Gastroesophageal sphincter (tissue), 4 donors: Measurements from ENCODE around the gene RAB17. TPM values are rescaled to one million over a fixed set of nuclear protein-coding genes. Genes with fewer than 3 reads are reported as not detected.

Experiments
- ATAC-seq: fragments of 150-250 bp; one replicate; pipeline ENCODE4 v1.9.1; 2016; ENCODE audit warnings: mild to moderate bottlenecking, moderate library complexity
- H3K27ac ChIP-seq, 4 donors: fragments of 200-600 bp; sonication (generic) in 3 of 4; 1 replicate in 3 of 4; 2 replicates in 1 of 4; pipeline ENCODE4 v1.5.1; 2016 to 2019
- H3K27me3 ChIP-seq: fragments of 200-600 bp; sonication (generic); one replicate; pipeline ENCODE4 v1.5.1; 2019
- H3K36me3 ChIP-seq, 2 donors: fragments of 200-600 bp; sonication (generic); one replicate each; pipeline ENCODE4 v1.5.1; 2019; ENCODE audit warnings: control low read depth in 1 of 2
- H3K4me1 ChIP-seq, 3 donors: fragments of 200-600 bp; sonication (generic); 1 replicate in 2 of 3; 2 replicates in 1 of 3; pipeline ENCODE4 v1.5.1; 2016 to 2019; ENCODE audit warnings: control low read depth in 2 of 3
- H3K4me3 ChIP-seq, 2 donors: fragments of 200-600 bp; sonication (generic); one replicate each; pipeline ENCODE4 v1.5.1; 2019; ENCODE audit warnings: mild to moderate bottlenecking in 1 of 2, moderate library complexity in 1 of 2
- H3K9me3 ChIP-seq, 3 donors: fragments of 200-600 bp; sonication (generic); one replicate each; pipeline ENCODE4 v1.5.1; 2017 to 2019; ENCODE audit warnings: control low read depth in 2 of 3
- EP300 ChIP-seq: sonication (generic); formaldehyde crosslinking; IDR thresholded peaks from one replicate; pipeline ENCODE4 v1.6.1; 2017; ENCODE audit warnings: antibody characterized with exemption, mild to moderate bottlenecking
- POLR2A ChIP-seq, 2 donors: fragments of 450-650 bp; IDR thresholded peaks; one replicate each; pipeline ENCODE4 v1.6.1; 2017; ENCODE audit warnings: antibody characterized with exemption in 2 of 2, mild to moderate bottlenecking in 2 of 2, moderate library complexity in 1 of 2
- POLR2AphosphoS5 ChIP-seq: sonication (generic); formaldehyde crosslinking; IDR thresholded peaks from one replicate; pipeline ENCODE4 v1.6.1; 2017; ENCODE audit warnings: antibody characterized with exemption
- WGBS, 2 donors: methylation state at CpG; one replicate each; pipeline ENCODE4 v1.1.5; 2018; ENCODE audit warnings: low coverage in 1 of 2; 5-methylcytosine and 5-hydroxymethylcytosine counted together
- total RNA-seq, 4 donors: library from RNA; depleted of rRNA; stranded (reverse); fragments of >200 nt; gene quantifications; one replicate each; pipeline ENCODE4 v1.1.0, GENCODE V29; 2016
- TF ChIP-seq, protein P1 (sequence below), 4 experiments: fragments of 200-600 bp in 2 of 4; fragments of 450-650 bp in 2 of 4; sonication (generic) in 1 of 4; IDR thresholded peaks; one replicate each; pipeline ENCODE4 v1.5.1; 2017 to 2019; ENCODE audit warnings: antibody characterized with exemption in 4 of 4, mild to moderate bottlenecking in 2 of 4, moderate library complexity in 2 of 4

Gene RAB17
- total RNA-seq, 4 donors from 2014 or later, result 0.81 to 6.7 (median 3.2) TPM

DNA sequence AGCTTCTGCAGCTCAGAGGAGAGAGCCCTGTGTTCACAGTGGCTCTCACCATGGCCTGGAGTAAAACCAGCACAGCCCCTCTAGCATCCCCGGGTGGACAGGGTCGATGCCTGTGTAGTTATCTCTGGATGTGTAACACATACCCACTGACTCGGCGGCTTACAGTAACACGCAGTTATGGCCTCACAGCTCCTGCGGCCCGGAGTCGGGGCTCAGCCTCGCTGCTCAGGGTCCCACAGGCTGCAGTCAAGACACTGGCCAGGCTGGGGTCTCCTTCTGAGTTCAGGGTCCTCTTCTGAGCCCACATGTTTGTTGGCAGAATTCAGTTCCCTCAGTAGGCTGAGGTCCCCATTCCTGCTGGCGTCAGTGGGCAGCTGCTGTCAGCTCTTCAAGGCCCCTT is 2.5 kb upstream of the RAB17 start:
- no peak for ATAC-seq
- H3K4me3 ChIP-seq, result no peak overlapping the region
- H3K4me1 ChIP-seq, result peaks cover 0 to 69% (median 24%) of the 10 kb centered on the region in 3 donors
- TF ChIP-seq POLR2AphosphoS5 (no peak), EP300 (no peak)
- no peaks in the 10 kb centered on the region for H3K27me3 ChIP-seq
- H3K27ac ChIP-seq, result peak overlapping the region in 3 of 4 donors; percentile 85 to 88 (median 85)
- 60 to 73% methylated on average over 1 to 3 of the region's 10 CpGs for WGBS, 2 donors
- no peaks in the 10 kb centered on the region for H3K9me3 ChIP-seq
- no peaks in the 10 kb centered on the region for H3K36me3 ChIP-seq

DNA sequence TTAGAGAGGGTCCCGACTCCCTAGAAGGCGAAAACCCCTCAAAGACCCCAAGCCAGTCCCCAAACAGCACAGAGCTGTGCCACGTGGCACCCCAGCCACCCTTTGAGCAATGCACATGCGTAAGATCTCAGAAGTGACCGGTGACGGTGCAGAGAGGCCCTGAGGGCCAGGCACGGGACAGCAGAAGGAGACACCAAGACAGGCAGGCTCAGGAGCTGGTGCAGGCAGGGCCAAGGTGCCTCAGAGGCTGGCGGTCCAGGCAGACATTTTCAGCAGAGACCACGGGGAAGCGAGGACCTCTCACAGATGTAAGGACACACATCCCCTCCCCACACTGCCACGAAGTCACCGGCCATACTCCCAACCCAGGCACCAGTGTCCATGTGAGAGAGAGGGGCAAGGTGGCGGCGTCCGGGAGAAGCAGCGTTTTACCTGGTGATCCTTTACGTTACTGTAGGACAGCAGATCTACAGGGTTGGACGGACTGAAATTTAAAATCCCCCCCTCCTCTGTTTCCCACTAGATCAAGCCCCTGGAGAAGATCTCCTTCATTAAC is 2.0 kb upstream of the RAB17 start:
- WGBS, 2 donors, result 97% methylated on average over 5 of the region's 18 CpGs; no CpG with 5 or more reads in 1 of the 2 donors
- Histone ChIP-seq H3K9me3 (no peaks in the 10 kb centered on the region), H3K36me3 (no peaks in the 10 kb centered on the region), H3K4me1 (peaks cover 0 to 66% (median 24%) of the 10 kb centered on the region in 3 donors), H3K27me3 (no peaks in the 10 kb centered on the region), H3K4me3 (no peak overlapping the region), H3K27ac (peak overlapping the region in 2 of 4 donors; percentile 85 to 88)
- TF ChIP-seq POLR2AphosphoS5, result no peak
- TF ChIP-seq, protein P1, sequence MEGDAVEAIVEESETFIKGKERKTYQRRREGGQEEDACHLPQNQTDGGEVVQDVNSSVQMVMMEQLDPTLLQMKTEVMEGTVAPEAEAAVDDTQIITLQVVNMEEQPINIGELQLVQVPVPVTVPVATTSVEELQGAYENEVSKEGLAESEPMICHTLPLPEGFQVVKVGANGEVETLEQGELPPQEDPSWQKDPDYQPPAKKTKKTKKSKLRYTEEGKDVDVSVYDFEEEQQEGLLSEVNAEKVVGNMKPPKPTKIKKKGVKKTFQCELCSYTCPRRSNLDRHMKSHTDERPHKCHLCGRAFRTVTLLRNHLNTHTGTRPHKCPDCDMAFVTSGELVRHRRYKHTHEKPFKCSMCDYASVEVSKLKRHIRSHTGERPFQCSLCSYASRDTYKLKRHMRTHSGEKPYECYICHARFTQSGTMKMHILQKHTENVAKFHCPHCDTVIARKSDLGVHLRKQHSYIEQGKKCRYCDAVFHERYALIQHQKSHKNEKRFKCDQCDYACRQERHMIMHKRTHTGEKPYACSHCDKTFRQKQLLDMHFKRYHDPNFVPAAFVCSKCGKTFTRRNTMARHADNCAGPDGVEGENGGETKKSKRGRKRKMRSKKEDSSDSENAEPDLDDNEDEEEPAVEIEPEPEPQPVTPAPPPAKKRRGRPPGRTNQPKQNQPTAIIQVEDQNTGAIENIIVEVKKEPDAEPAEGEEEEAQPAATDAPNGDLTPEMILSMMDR (IDR thresholded peaks at IDR 0.05), result no peak
- no peak for TF ChIP-seq POLR2A (IDR thresholded peaks at IDR 0.05)
- no peak for TF ChIP-seq EP300
- no peak for ATAC-seq

DNA sequence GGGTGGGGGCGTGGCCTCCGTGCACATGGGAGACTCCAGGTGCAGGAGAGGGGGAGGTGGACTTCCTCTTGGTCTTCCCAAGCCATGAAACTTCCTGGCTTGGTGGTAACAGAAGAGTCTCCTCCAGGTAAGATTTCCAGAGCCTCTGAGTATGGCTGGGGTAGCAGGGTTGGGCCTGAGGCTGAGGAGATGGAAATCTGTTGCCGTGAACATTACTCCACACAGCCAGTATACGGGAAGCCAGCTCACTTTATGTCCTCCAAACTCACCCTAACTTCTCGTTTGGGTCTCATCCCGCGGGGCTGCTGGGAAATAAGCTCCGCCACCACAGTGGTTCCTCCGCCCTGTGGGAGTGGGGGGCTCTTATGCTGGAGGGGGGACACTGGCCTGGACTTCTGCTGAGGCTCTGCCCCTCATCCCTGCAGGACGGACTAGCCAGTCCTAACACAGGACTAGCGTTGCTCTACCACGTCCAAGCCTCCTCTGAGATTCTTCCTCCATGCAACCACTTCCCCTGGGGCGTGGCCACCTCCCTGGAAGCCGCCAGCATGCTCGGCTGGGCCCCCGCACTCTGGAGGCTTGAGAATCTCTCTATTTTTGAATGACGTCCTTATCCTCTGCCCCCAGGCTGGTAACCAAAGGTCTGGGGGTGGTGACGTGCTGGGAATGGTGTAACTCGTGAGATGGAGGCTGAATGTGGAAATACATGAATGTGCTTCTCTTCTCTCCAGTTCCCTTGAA is 777 bp upstream of the RAB17 start:
- Histone ChIP-seq H3K36me3 (no peaks in the 10 kb centered on the region), H3K27ac (peak overlapping the region in 3 of 4 donors; percentile 57 to 75 (median 68)), H3K9me3 (no peaks in the 10 kb centered on the region), H3K27me3 (no peaks in the 10 kb centered on the region), H3K4me3 (no peak overlapping the region), H3K4me1 (peaks cover 0 to 54% (median 24%) of the 10 kb centered on the region in 3 donors)
- ATAC-seq, result no peak
- 67 to 94% methylated on average over 1 to 6 of the region's 19 CpGs for WGBS, 2 donors
- TF ChIP-seq, protein P1 (IDR thresholded peaks at IDR 0.05), result no peak
- TF ChIP-seq POLR2AphosphoS5 (no peak), POLR2A (IDR thresholded peaks at IDR 0.05) (no peak)

DNA sequence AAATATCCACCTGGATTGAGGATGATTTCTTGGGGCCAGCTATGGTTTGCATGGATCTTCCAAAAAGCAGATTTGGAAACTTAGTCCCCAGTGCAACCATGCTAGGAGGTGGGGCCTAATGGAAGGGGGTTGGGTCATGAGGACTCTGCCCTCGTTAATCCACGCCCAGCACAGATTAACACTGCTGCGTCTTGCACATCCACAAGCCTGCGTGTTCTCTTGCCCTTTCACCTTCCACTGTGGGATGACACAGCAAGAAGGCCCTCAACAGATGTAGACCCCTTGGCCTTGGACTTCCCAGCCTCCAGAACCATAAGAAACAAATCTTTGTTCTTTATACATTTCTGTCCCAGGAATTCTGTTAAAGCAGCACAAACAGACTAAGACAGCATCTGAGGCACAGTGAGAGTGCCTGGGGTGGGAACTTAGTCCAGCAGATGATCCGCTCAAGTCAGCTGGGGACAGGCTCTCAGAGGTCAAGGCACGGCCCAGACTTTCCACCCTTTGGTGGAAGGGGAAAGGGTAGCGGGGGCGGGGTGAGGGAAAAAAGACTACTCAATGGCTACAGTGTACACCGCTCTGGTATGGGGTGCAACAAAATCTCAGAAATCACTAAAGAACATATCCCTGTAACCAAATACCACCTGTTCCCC is 2.4 kb downstream of the RAB17 start:
- no peaks in the 10 kb centered on the region for H3K27me3 ChIP-seq
- no peak overlapping the region for H3K27ac ChIP-seq
- peaks cover 0 to 26% (median 10%) of the 10 kb centered on the region in 3 donors for H3K4me1 ChIP-seq
- H3K4me3 ChIP-seq, result no peak overlapping the region
- 91 to 96% methylated on average over 4 to 7 of the region's 9 CpGs for WGBS, 2 donors
- no peak for TF ChIP-seq POLR2AphosphoS5
- TF ChIP-seq EP300, result no peak
- TF ChIP-seq POLR2A (IDR thresholded peaks at IDR 0.05), result no peak
- TF ChIP-seq, protein P1 (IDR thresholded peaks at IDR 0.05), result no peak
- no peak for ATAC-seq
- H3K36me3 ChIP-seq, result no peaks in the 10 kb centered on the region
- no peaks in the 10 kb centered on the region for H3K9me3 ChIP-seq

DNA sequence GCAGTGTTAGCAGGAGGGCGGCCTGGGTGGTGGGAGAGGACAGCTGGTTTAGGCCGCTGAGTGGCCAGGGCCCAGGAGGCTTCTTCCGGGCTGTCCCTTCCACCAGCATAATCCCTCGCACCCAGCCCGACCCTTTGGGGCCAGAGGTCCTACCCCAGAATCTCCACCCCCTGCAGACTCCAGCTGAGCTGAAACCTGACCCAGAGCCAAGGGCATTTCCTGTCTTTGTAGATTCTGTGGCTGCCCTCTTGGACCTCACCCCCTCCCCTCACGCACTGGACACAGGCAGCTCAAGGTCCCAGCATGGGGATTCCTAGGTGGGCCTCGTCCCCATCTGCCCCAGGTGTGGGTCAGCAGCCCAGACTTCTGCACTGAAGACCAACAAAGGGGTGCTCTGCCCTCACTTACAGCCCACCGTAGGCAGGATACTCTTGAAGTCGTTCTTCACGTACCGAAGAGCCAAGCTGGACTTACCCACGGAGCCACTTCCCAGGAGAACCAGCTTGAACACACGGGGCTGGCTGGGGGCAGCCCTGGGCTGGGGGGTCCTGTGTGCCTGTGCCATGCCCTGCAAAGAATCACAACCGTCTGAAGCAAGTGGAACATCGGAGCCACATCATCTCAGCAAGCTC is 4.8 kb downstream of the RAB17 start:
- TF ChIP-seq POLR2AphosphoS5, result no peak
- no peak for TF ChIP-seq EP300
- TF ChIP-seq, protein P1 (IDR thresholded peaks at IDR 0.05), result no peak
- no peak for TF ChIP-seq POLR2A (IDR thresholded peaks at IDR 0.05)
- H3K4me3 ChIP-seq, result no peak overlapping the region
- no peak for ATAC-seq
- H3K4me1 ChIP-seq, result peaks cover 0 to 34% (median 12%) of the 10 kb centered on the region in 3 donors
- H3K9me3 ChIP-seq, result no peaks in the 10 kb centered on the region
- no peaks in the 10 kb centered on the region for H3K36me3 ChIP-seq
- no peaks in the 10 kb centered on the region for H3K27me3 ChIP-seq
- 89 to 90% methylated on average over 2 to 3 of the region's 15 CpGs for WGBS, 2 donors
- H3K27ac ChIP-seq, result no peak overlapping the region
